H1 (cell line): Measurements from ENCODE around the gene UPK2. TPM values are rescaled to one million over a fixed set of nuclear protein-coding genes. Genes with fewer than 3 reads are reported as not detected.

Source experiments
- CTCF ChIA-PET: fragments of 300-600 bp; sonication (Branson Sonifier 250); formaldehyde crosslinking; loops from one replicate; lab custom pipeline; 2021; ENCODE audit not compliant: partially characterized antibody; lab: Charles Lee
- POLR2A ChIA-PET: fragments of 300-600 bp; sonication (Branson Sonifier 250); formaldehyde crosslinking; loops from one replicate; lab custom pipeline; 2021; ENCODE audit warnings: inconsistent platforms; ENCODE audit not compliant: partially characterized antibody; lab: Charles Lee
- DNase-seq, 2 experiments: peaks; one replicate each; pipeline versions ENCODE4 v3.0.0 to v3.0.0-alpha.2; 2010 to 2022; ENCODE audit warnings: low spot score in 2 of 2, low read depth in 1 of 2, mixed read lengths in 1 of 2
- FAIRE-seq: peaks from 2 replicates; lab custom pipeline; 2011; peaks lifted over from hg19 to GRCh38; lab: Jason Lieb, UNC
- H2AFZ ChIP-seq: 2 replicates; pipeline ENCODE4 v1.8.1; 2012; ENCODE audit warnings: low read length, inconsistent platforms
- H2AK5ac ChIP-seq: 2 replicates; pipeline ENCODE4 v1.6.1; 2013; ENCODE audit warnings: low read depth, low read length
- H2BK120ac ChIP-seq: replicated peaks from 2 replicates; pipeline ENCODE3; 2013; ENCODE audit warnings: low read depth, low read length, inconsistent platforms
- H2BK12ac ChIP-seq: 2 replicates; pipeline ENCODE4 v1.6.1; 2013; ENCODE audit warnings: low read depth, low read length
- H2BK15ac ChIP-seq: 2 replicates; pipeline ENCODE4 v1.6.1; 2013; ENCODE audit warnings: low read length
- H2BK20ac ChIP-seq: 2 replicates; pipeline ENCODE4 v1.6.1; 2013; ENCODE audit warnings: low read length
- H2BK5ac ChIP-seq: 2 replicates; pipeline ENCODE4 v1.6.1; 2013; ENCODE audit warnings: low read depth, low read length
- H3K14ac ChIP-seq: 2 replicates; pipeline ENCODE4 v1.6.1; 2013; ENCODE audit warnings: inconsistent platforms; ENCODE audit not compliant: insufficient read length
- H3K18ac ChIP-seq: 2 replicates; pipeline ENCODE4 v1.6.1; 2013; ENCODE audit warnings: low read length; ENCODE audit errors: extremely low read depth
- H3K23ac ChIP-seq: 2 replicates; pipeline ENCODE4 v1.6.1; 2013; ENCODE audit warnings: inconsistent platforms; ENCODE audit not compliant: insufficient read length
- H3K23me2 ChIP-seq: 2 replicates; pipeline ENCODE4 v1.6.1; 2013; ENCODE audit warnings: low read depth, low read length
- H3K27ac ChIP-seq: 2 replicates; pipeline ENCODE4 v1.6.1; 2011; ENCODE audit warnings: low read depth, low read length, inconsistent platforms
- H3K27me3 ChIP-seq, 4 experiments: replicated peaks in 1 of 4; 1 replicate in 1 of 4; 2 replicates in 3 of 4; pipeline versions ENCODE4 v1.6.1 to v1.8.1; 2011 to 2013; ENCODE audit warnings: low read length in 3 of 4, mild to moderate bottlenecking in 3 of 4, inconsistent platforms in 2 of 4, mixed read lengths in 2 of 4, moderate library complexity in 1 of 4; ENCODE audit not compliant: control insufficient read depth in 3 of 4, insufficient read depth in 3 of 4; ENCODE audit errors: extremely low read depth in 1 of 4
- H3K36me3 ChIP-seq, 4 experiments: 2 replicates each; pipeline versions ENCODE4 v1.6.1 to v1.8.1; 2011 to 2013; ENCODE audit warnings: mild to moderate bottlenecking in 4 of 4, low read length in 3 of 4, moderate library complexity in 2 of 4, control low read depth in 1 of 4, inconsistent platforms in 1 of 4; ENCODE audit not compliant: insufficient read depth in 4 of 4, control insufficient read depth in 2 of 4
- H3K4ac ChIP-seq: replicated peaks from 2 replicates; pipeline ENCODE3; 2013; ENCODE audit warnings: low read length, low read depth, mixed read lengths, inconsistent platforms; ENCODE audit not compliant: insufficient read length
- H3K4me1 ChIP-seq, 4 experiments: replicated peaks in 1 of 4; 1 replicate in 1 of 4; 2 replicates in 3 of 4; pipeline versions ENCODE4 v1.6.1 to v1.8.1; 2011 to 2013; ENCODE audit warnings: low read length in 3 of 4, inconsistent platforms in 2 of 4, mixed read lengths in 1 of 4; ENCODE audit not compliant: insufficient read depth in 4 of 4, control insufficient read depth in 3 of 4
- H3K4me2 ChIP-seq, 2 experiments: 2 replicates each; pipeline versions ENCODE4 v1.6.1 to v1.8.1; 2011 to 2013; ENCODE audit warnings: low read depth in 2 of 2, low read length in 2 of 2, control low read depth in 1 of 2, inconsistent platforms in 1 of 2, mild to moderate bottlenecking in 1 of 2; ENCODE audit not compliant: insufficient read depth in 1 of 2
- H3K4me3 ChIP-seq, 4 experiments: fragments of 200-600, 300-600 bp in 1 of 4; sonication (generic), shearing (Covaris generic), sonication (Bioruptor Twin) in 1 of 4; 2 replicates each; pipeline versions ENCODE4 v1.5.1 to v1.8.1; 2011 to 2016; ENCODE audit warnings: low read length in 4 of 4, low read depth in 3 of 4, control low read depth in 2 of 4, inconsistent platforms in 2 of 4, mild to moderate bottlenecking in 2 of 4, mixed read lengths in 1 of 4, moderate library complexity in 1 of 4; ENCODE audit not compliant: insufficient read depth in 2 of 4; ENCODE audit errors: extremely low read depth in 1 of 4
- H3K56ac ChIP-seq: replicated peaks from 2 replicates; pipeline ENCODE3; 2013; ENCODE audit warnings: low read depth, mild to moderate bottlenecking, mixed read lengths, low read length, inconsistent platforms; ENCODE audit not compliant: insufficient read length
- H3K79me1 ChIP-seq: 2 replicates; pipeline ENCODE4 v1.6.1; 2013; ENCODE audit warnings: low read depth, low read length, control low read depth
- H3K79me2 ChIP-seq, 2 experiments: 2 replicates each; pipeline versions ENCODE4 v1.6.1 to v1.8.1; 2012 to 2013; ENCODE audit warnings: low read length in 2 of 2, mild to moderate bottlenecking in 2 of 2, inconsistent platforms in 1 of 2; ENCODE audit not compliant: insufficient read depth in 2 of 2, control insufficient read depth in 1 of 2
- H3K9ac ChIP-seq, 4 experiments: replicated peaks in 1 of 4; 1 replicate in 1 of 4; 2 replicates in 3 of 4; pipeline versions ENCODE4 v1.6.1 to v1.8.1; 2011 to 2013; ENCODE audit warnings: low read depth in 3 of 4, low read length in 3 of 4, control low read depth in 2 of 4, mild to moderate bottlenecking in 2 of 4, moderate library complexity in 2 of 4, inconsistent platforms in 1 of 4; ENCODE audit errors: extremely low read depth in 1 of 4
- H3K9me3 ChIP-seq, 2 experiments: 2 replicates each; pipeline versions ENCODE4 v1.6.1 to v1.8.1; 2012 to 2013; ENCODE audit warnings: mild to moderate bottlenecking in 2 of 2, moderate library complexity in 2 of 2, control low read depth in 1 of 2, inconsistent platforms in 1 of 2, low read depth in 1 of 2, low read length in 1 of 2, mixed read lengths in 1 of 2; ENCODE audit not compliant: insufficient read depth in 2 of 2
- H4K20me1 ChIP-seq, 2 experiments: replicated peaks in 1 of 2; 2 replicates each; pipeline versions ENCODE3 to v1.8.1; 2011 to 2013; ENCODE audit warnings: inconsistent platforms in 2 of 2, low read length in 2 of 2, mild to moderate bottlenecking in 1 of 2; ENCODE audit not compliant: insufficient read depth in 2 of 2, control insufficient read depth in 1 of 2
- H4K5ac ChIP-seq: 2 replicates; pipeline ENCODE4 v1.6.1; 2013; ENCODE audit warnings: low read length, low read depth, mixed read lengths, inconsistent platforms; ENCODE audit not compliant: insufficient read length
- H4K8ac ChIP-seq: 2 replicates; pipeline ENCODE4 v1.8.0; 2013; ENCODE audit warnings: mild to moderate bottlenecking, moderate library complexity, low read length, inconsistent platforms; ENCODE audit not compliant: insufficient read depth; ENCODE audit errors: extremely low read depth
- H4K91ac ChIP-seq: replicated peaks from 2 replicates; pipeline ENCODE3; 2013; ENCODE audit warnings: low read length, mixed read lengths, inconsistent platforms; ENCODE audit not compliant: insufficient read length
- CREB1 ChIP-seq: IDR thresholded peaks from 2 replicates; pipeline ENCODE4 v1.6.1; 2012; ENCODE audit warnings: inconsistent platforms
- EP300 ChIP-seq, 2 experiments: IDR thresholded peaks; 1 replicate in 1 of 2; 2 replicates in 1 of 2; pipeline ENCODE4 v1.6.1; 2011 to 2012; ENCODE audit warnings: low read depth in 2 of 2, low read length in 2 of 2, mild to moderate bottlenecking in 2 of 2, borderline replicate concordance in 1 of 2, inconsistent platforms in 1 of 2, moderate library complexity in 1 of 2
- FOSL1 ChIP-seq: IDR thresholded peaks from 2 replicates; pipeline ENCODE4 v1.6.1; 2011; ENCODE audit warnings: mild to moderate bottlenecking, low read depth, low read length, moderate library complexity; ENCODE audit not compliant: insufficient read depth
- GABPA ChIP-seq: IDR thresholded peaks from 2 replicates; pipeline ENCODE4 v1.6.1; 2011; ENCODE audit warnings: mild to moderate bottlenecking, low read length, moderate library complexity, borderline replicate concordance; ENCODE audit not compliant: insufficient read depth
- JUND ChIP-seq: IDR thresholded peaks from 2 replicates; pipeline ENCODE4 v1.6.1; 2011; ENCODE audit warnings: mild to moderate bottlenecking, improper control_type of control experiment, low read length
- KDM1A ChIP-seq: fragments of 200-600, 300-600 bp; sonication (generic); IDR thresholded peaks from 2 replicates; pipeline ENCODE4 v1.7.1; 2016; ENCODE audit warnings: mild to moderate bottlenecking, low read length, borderline replicate concordance
- KDM5A ChIP-seq: fragments of 200-600 bp; IDR thresholded peaks from 2 replicates; pipeline ENCODE4 v1.7.1; 2012; ENCODE audit warnings: mild to moderate bottlenecking, low read length, inconsistent platforms, mixed read lengths
- POLR2A ChIP-seq, 2 experiments: IDR thresholded peaks; 1 replicate in 1 of 2; 2 replicates in 1 of 2; pipeline ENCODE4 v1.6.1; 2011; ENCODE audit warnings: low read depth in 2 of 2, low read length in 2 of 2, mild to moderate bottlenecking in 2 of 2; ENCODE audit errors: control extremely low read depth in 1 of 2
- RFX5 ChIP-seq: IDR thresholded peaks from 2 replicates; pipeline ENCODE4 v1.6.1; 2011; ENCODE audit warnings: low read depth, low read length, improper control_type of control experiment, borderline replicate concordance
- SP1 ChIP-seq: IDR thresholded peaks from 2 replicates; pipeline ENCODE4 v1.6.1; 2011; ENCODE audit warnings: low read depth, low read length
- WGBS, 2 experiments: shearing (Covaris generic) in 1 of 2; methylation state at CpG; one replicate each; pipeline versions ENCODE4 v1.1.6 to v1.1.7; 2013 to 2015; ENCODE audit warnings: low lambda C conversion rate in 2 of 2, mixed read lengths in 2 of 2, inconsistent platforms in 1 of 2, low coverage in 1 of 2, missing lambda C conversion rate in 1 of 2; ENCODE audit not compliant: insufficient replicate concordance in 2 of 2, insufficient coverage in 1 of 2, insufficient read length in 1 of 2; ENCODE audit errors: extremely low coverage in 1 of 2, missing lambda C conversion rate in 1 of 2; 5-methylcytosine and 5-hydroxymethylcytosine counted together
- polyA plus RNA-seq, 7 experiments: library from polyadenylated mRNA; depleted of rRNA in 3 of 7; stranded (reverse) in 5 of 7; unstranded in 2 of 7; fragments of >200 nt in 5 of 7; fragments of 200-250 nt in 2 of 7; gene quantifications; 1 replicate in 5 of 7; 2 replicates in 1 of 7; 4 replicates in 1 of 7; pipeline versions ENCODE4 v1.2.1 to v1.2.3, GENCODE V29; 2011 to 2013; ENCODE audit warnings: missing spikeins in 2 of 7, mixed read lengths in 2 of 7
- total RNA-seq: library from RNA; stranded (reverse); fragmentation: NEBNext Ultra II Directional; extraction: Animal tissue kit (Norgen Biotek cat#: 25700); gene quantifications from 2 replicates; pipeline ENCODE4 v1.2.1, GENCODE V29; 2021
- TF ChIP-seq, protein P1 (sequence below): IDR thresholded peaks from 2 replicates; pipeline ENCODE4 v1.6.1; 2012; ENCODE audit warnings: low read length, inconsistent platforms
- TF ChIP-seq, protein P2 (sequence below): IDR thresholded peaks from 2 replicates; pipeline ENCODE4 v1.6.1; 2011; ENCODE audit warnings: low read length, improper control_type of control experiment

The UPK2 gene
- total and polyA plus RNA-seq, 2 of the 8 experiments (the other 6 are each of a cell fraction or from before 2014, with no cell fraction given) = 0.76 TPM; not detected in 1

DNA sequence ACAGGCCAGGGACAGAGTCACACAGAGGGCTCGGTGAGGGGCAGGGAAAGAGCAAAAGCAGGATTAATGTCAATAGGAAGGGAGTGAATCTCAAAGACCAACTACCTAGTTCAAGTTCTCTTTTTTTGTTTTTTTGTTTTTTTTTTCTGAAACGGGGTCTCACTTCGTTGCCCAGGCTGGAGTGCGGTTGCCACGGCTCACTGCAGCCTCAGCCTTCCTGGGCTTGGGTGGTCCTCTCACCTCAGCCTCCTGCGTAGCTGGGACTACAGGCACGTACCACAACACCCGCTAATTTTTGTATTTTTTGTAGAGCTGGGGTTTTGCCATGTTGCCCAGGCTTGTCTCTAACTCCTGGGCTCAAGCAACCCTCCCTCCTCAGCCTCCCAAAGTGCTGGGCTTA, 20.7 kb upstream of the UPK2 start:
- no peaks in the 10 kb centered on the region for H3K23me2 ChIP-seq
- TF ChIP-seq KDM5A = no peak
- TF ChIP-seq, protein P1, sequence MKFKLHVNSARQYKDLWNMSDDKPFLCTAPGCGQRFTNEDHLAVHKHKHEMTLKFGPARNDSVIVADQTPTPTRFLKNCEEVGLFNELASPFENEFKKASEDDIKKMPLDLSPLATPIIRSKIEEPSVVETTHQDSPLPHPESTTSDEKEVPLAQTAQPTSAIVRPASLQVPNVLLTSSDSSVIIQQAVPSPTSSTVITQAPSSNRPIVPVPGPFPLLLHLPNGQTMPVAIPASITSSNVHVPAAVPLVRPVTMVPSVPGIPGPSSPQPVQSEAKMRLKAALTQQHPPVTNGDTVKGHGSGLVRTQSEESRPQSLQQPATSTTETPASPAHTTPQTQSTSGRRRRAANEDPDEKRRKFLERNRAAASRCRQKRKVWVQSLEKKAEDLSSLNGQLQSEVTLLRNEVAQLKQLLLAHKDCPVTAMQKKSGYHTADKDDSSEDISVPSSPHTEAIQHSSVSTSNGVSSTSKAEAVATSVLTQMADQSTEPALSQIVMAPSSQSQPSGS = no peak
- TF ChIP-seq RFX5 = no peak
- no peak for TF ChIP-seq EP300 (IDR thresholded peaks at IDR 0.05; ENCODE audit: borderline replicate concordance in 1 of 2, low read depth in 2 of 2, low read length in 2 of 2)
- no peak for TF ChIP-seq FOSL1
- TF ChIP-seq GABPA = no peak
- no peak for TF ChIP-seq CREB1
- no peak for TF ChIP-seq POLR2A (IDR thresholded peaks at IDR 0.05; ENCODE audit: control extremely low read depth in 1 of 2, low read depth in 2 of 2, low read length in 2 of 2)
- TF ChIP-seq KDM1A = no peak
- TF ChIP-seq SP1 = no peak
- TF ChIP-seq, protein P2, sequence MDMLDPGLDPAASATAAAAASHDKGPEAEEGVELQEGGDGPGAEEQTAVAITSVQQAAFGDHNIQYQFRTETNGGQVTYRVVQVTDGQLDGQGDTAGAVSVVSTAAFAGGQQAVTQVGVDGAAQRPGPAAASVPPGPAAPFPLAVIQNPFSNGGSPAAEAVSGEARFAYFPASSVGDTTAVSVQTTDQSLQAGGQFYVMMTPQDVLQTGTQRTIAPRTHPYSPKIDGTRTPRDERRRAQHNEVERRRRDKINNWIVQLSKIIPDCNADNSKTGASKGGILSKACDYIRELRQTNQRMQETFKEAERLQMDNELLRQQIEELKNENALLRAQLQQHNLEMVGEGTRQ = no peak
- TF ChIP-seq JUND = no peak

More for the DNA sequence above, 20.7 kb upstream of the UPK2 start:
- Histone ChIP-seq H3K27ac (no peak overlapping the region), H3K79me2 (no peaks in the 10 kb centered on the region), H2BK12ac (no peak overlapping the region), H3K23ac (no peak overlapping the region), H3K4me3 (no peak overlapping the region), H4K20me1 (no peaks in the 10 kb centered on the region), H2AK5ac (peak overlapping the region; percentile 53; the same call in 1 of the 2 replicates), H2AFZ (no peak overlapping the region), H3K4me2 (no peak overlapping the region), H2BK20ac (no peak overlapping the region), H3K14ac (no peak overlapping the region), H3K4ac (no peak overlapping the region), H3K18ac (no peak overlapping the region), H3K27me3 (peaks cover 0 to 9% (median 0%) of the 10 kb centered on the region in 4 experiments; a peak in 2 of 7 replicates), H4K91ac (no peak overlapping the region), H4K8ac (no peak overlapping the region), H4K5ac (no peak overlapping the region), H3K79me1 (no peaks in the 10 kb centered on the region), H3K56ac (no peak overlapping the region), H3K9ac (no peak overlapping the region), H2BK5ac (no peak overlapping the region), H3K9me3 (no peaks in the 10 kb centered on the region), H3K36me3 (no peaks in the 10 kb centered on the region), H3K4me1 (peaks cover 7 to 18% (median 13%) of the 10 kb centered on the region in 4 experiments), H2BK120ac (no peak overlapping the region), H2BK15ac (no peak overlapping the region)
- no peak for FAIRE-seq
- no peak for DNase-seq
- 86% methylated on average over 8 of the region's 8 CpGs; no CpG with 5 or more reads in 1 of the 2 experiments for WGBS, 2 experiments
- ChIA-PET CTCF (interaction anchor here (0.8 to 1.2 kb wide), 3 partner anchors 9 to 41 kb away, joined by 3 to 4 read pairs (median 4); partner anchors contain the start of gene BCL9L), POLR2A (interaction anchor here (3.1 kb wide), 1 partner anchor 40 kb away, joined by 9 read pairs; no protein-coding TSS in a partner anchor)
